ENCODE results near the gene RHOD. TPM values are rescaled to one million over a fixed set of nuclear protein-coding genes. Genes with fewer than 3 reads are reported as not detected.

The RHOD gene
- total and polyA plus RNA-seq, 7 donors = 11.2 to 24.2 (median 14.6) TPM

DNA sequence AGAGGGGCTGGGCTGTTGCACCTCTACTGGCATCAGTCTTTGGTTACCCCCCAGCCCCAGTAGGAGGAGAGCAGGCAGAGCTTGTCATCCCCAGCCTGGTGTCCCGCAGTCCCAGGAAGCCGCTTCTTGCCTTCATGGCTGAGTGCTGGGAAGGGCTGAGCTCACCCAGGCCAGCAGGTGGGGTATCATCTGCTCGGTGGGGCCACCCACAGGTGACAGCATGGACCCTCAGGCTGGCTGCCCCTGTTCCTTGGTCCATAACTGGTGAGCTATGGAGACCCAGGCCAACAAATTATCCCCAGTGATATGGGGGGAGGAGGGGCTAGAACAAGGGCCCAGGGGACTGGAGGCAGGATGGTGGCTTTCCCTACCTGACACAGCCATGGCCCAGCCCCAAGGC is 6.5 kb upstream of the RHOD start:
- H3K27ac ChIP-seq = no peak overlapping the region
- DNase-seq = no peak
- TF ChIP-seq POLR2A (IDR thresholded peaks at IDR 0.05) (no peak), EP300 (IDR thresholded peaks at IDR 0.05) (no peak), POLR2AphosphoS5 (IDR thresholded peaks at IDR 0.05) (no peak)
- TF ChIP-seq, protein P1, sequence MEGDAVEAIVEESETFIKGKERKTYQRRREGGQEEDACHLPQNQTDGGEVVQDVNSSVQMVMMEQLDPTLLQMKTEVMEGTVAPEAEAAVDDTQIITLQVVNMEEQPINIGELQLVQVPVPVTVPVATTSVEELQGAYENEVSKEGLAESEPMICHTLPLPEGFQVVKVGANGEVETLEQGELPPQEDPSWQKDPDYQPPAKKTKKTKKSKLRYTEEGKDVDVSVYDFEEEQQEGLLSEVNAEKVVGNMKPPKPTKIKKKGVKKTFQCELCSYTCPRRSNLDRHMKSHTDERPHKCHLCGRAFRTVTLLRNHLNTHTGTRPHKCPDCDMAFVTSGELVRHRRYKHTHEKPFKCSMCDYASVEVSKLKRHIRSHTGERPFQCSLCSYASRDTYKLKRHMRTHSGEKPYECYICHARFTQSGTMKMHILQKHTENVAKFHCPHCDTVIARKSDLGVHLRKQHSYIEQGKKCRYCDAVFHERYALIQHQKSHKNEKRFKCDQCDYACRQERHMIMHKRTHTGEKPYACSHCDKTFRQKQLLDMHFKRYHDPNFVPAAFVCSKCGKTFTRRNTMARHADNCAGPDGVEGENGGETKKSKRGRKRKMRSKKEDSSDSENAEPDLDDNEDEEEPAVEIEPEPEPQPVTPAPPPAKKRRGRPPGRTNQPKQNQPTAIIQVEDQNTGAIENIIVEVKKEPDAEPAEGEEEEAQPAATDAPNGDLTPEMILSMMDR (IDR thresholded peaks at IDR 0.05) = no peak
- WGBS, 2 donors = 83 to 93% methylated on average over 3 of the region's 3 CpGs
- no peaks in the 10 kb centered on the region for H3K4me1 ChIP-seq
- no peaks in the 10 kb centered on the region for H3K36me3 ChIP-seq
- H3K9me3 ChIP-seq = no peaks in the 10 kb centered on the region
- peaks cover 0 to 4% (median 0%) of the 10 kb centered on the region in 3 donors for H3K27me3 ChIP-seq
- no peak overlapping the region for H3K4me3 ChIP-seq
- intact Hi-C loops (cut with DNase I) = no loop called here

GRCh38 chr11:67051180-67051893 is 5.3 kb upstream of the RHOD start:
- H3K4me1 ChIP-seq = peaks cover 0 to 12% (median 10%) of the 10 kb centered on the region in 4 donors
- no peaks in the 10 kb centered on the region for H3K9me3 ChIP-seq
- H3K36me3 ChIP-seq = no peaks in the 10 kb centered on the region
- no peak overlapping the region for H3K27ac ChIP-seq
- WGBS, 2 donors = 91 to 93% methylated on average over 9 of the region's 9 CpGs
- H3K27me3 ChIP-seq = peaks cover 0 to 4% (median 0%) of the 10 kb centered on the region in 3 donors
- intact Hi-C loops (cut with DNase I) = no loop called here
- DNase-seq = no peak
- TF ChIP-seq POLR2A (IDR thresholded peaks at IDR 0.05) (no peak), EP300 (IDR thresholded peaks at IDR 0.05) (no peak), POLR2AphosphoS5 (IDR thresholded peaks at IDR 0.05) (no peak)
- TF ChIP-seq, protein P1 (IDR thresholded peaks at IDR 0.05) = no peak
- no peak overlapping the region for H3K4me3 ChIP-seq

GRCh38 chr11:67051945-67052488 is 4.6 kb upstream of the RHOD start:
- Histone ChIP-seq H3K4me3 (no peak overlapping the region), H3K9me3 (no peaks in the 10 kb centered on the region), H3K36me3 (no peaks in the 10 kb centered on the region), H3K4me1 (peaks cover 0 to 18% (median 13%) of the 10 kb centered on the region in 4 donors), H3K27ac (no peak overlapping the region), H3K27me3 (peaks cover 0 to 4% (median 0%) of the 10 kb centered on the region in 3 donors)
- intact Hi-C loops (cut with DNase I) = no loop called here
- no peak for TF ChIP-seq POLR2AphosphoS5 (IDR thresholded peaks at IDR 0.05)
- no peak for TF ChIP-seq EP300 (IDR thresholded peaks at IDR 0.05)
- TF ChIP-seq POLR2A (IDR thresholded peaks at IDR 0.05) = no peak
- TF ChIP-seq, protein P1 (IDR thresholded peaks at IDR 0.05) = no peak
- 88 to 89% methylated on average over 4 of the region's 4 CpGs for WGBS, 2 donors
- no peak for DNase-seq

DNA sequence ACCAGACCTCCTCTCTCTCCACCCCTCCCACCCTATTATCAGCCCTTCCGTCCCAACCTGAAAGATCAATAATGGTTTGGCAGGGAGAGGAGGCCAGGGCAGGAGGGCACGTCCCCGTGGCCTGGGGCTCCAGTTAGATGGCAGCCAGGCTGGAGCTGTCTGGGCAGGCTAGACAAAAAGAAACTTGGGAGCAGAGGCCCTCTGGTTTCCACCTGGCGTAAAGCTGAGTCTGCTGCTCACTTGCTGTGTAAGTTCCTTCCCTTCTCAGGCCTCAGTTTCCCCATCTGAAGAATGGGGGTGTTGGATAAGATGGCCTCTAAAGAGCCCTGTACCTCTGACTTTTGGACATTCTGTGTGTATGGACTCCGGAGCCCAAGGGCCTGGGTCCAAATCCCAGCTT is 3.8 kb upstream of the RHOD start:
- DNase-seq = no peak
- intact Hi-C loops (cut with DNase I) = no loop called here
- H3K27ac ChIP-seq = no peak overlapping the region
- WGBS, 2 donors = 83 to 95% methylated on average over 5 of the region's 5 CpGs
- peaks cover 0 to 23% (median 19%) of the 10 kb centered on the region in 4 donors for H3K4me1 ChIP-seq
- no peaks in the 10 kb centered on the region for H3K36me3 ChIP-seq
- H3K4me3 ChIP-seq = no peak overlapping the region
- no peaks in the 10 kb centered on the region for H3K9me3 ChIP-seq
- peaks cover 0 to 4% (median 0%) of the 10 kb centered on the region in 3 donors for H3K27me3 ChIP-seq
- TF ChIP-seq EP300 (IDR thresholded peaks at IDR 0.05) (no peak), POLR2AphosphoS5 (IDR thresholded peaks at IDR 0.05) (no peak), POLR2A (IDR thresholded peaks at IDR 0.05) (no peak)
- TF ChIP-seq, protein P1 (IDR thresholded peaks at IDR 0.05) = no peak

All from sigmoid colon (tissue), 7 donors.